Gastrocnemius medialis (tissue), 4 donors: ENCODE data around the gene RFTN1. TPM values are rescaled to one million over a fixed set of nuclear protein-coding genes. Genes with fewer than 3 reads are reported as not detected.

ENCODE experiments used
- ATAC-seq, 2 donors: fragments of 150-250 bp; one replicate each; pipeline ENCODE4 v1.9.1; 2016
- DNase-seq, 2 donors: peaks; one replicate each; pipeline ENCODE4 v3.0.0-alpha.2; 2019
- H3K27ac ChIP-seq, 4 donors: fragments of 200-600 bp; sonication (generic); 1 replicate in 1 of 4; 2 replicates in 3 of 4; pipeline ENCODE4 v1.5.1; 2016 to 2018; ENCODE audit warnings: mild to moderate bottlenecking in 2 of 4, moderate library complexity in 1 of 4
- H3K27me3 ChIP-seq, 3 donors: fragments of 200-600 bp; sonication (generic) in 2 of 3; 1 replicate in 1 of 3; 2 replicates in 2 of 3; pipeline versions ENCODE4 v1.5.1 to v1.6.0; 2016 to 2019; ENCODE audit warnings: mild to moderate bottlenecking in 1 of 3, moderate library complexity in 1 of 3
- H3K36me3 ChIP-seq, 2 donors: fragments of 200-600 bp; sonication (generic) in 1 of 2; one replicate each; pipeline ENCODE4 v1.5.1; 2017 to 2018
- H3K4me1 ChIP-seq, 2 donors: fragments of 200-600 bp; sonication (generic) in 1 of 2; one replicate each; pipeline ENCODE4 v1.5.1; 2016 to 2017; ENCODE audit warnings: mild to moderate bottlenecking in 2 of 2
- H3K4me3 ChIP-seq, 4 donors: fragments of 200-600 bp; sonication (generic) in 3 of 4; 1 replicate in 1 of 4; 2 replicates in 3 of 4; pipeline ENCODE4 v1.5.1; 2016 to 2019; ENCODE audit warnings: mild to moderate bottlenecking in 2 of 4
- H3K9me3 ChIP-seq, 3 donors: fragments of 200-600 bp; sonication (generic) in 2 of 3; 1 replicate in 1 of 3; 2 replicates in 2 of 3; pipeline ENCODE4 v1.5.1; 2016 to 2019
- POLR2A ChIP-seq, 2 donors: fragments of 450-650 bp; IDR thresholded peaks; one replicate each; pipeline ENCODE4 v1.6.1; 2017; ENCODE audit warnings: antibody characterized with exemption in 2 of 2, mild to moderate bottlenecking in 2 of 2, moderate library complexity in 2 of 2
- in situ Hi-C, 4 donors: fragments of 200-750 bp; cut with MboI; loops; one replicate each; pipeline versions ENCODE4 v1.15.0 to v1.8.0; 2017; ENCODE audit warnings: low sequenced_read_pairs in 4 of 4
- intact Hi-C: fragments of 100-400 bp; cut with DNase I; formaldehyde crosslinking; loops from one replicate; pipeline ENCODE4 v1.15.1; 2023; ENCODE audit warnings: low total_unique reads
- total RNA-seq, 4 donors: library from RNA; depleted of rRNA; stranded (reverse); fragments of >200 nt; gene quantifications; one replicate each; pipeline versions ENCODE4 v1.1.0 to v1.2.3, GENCODE V29; 2016
- TF ChIP-seq, protein P1 (sequence below), 5 experiments: fragments of 450-650 bp in 3 of 5; fragments of 200-600 bp in 2 of 5; sonication (generic) in 2 of 5; IDR thresholded peaks in 4 of 5; conservative IDR thresholded peaks in 1 of 5; 1 replicate in 4 of 5; 2 replicates in 1 of 5; pipeline ENCODE4 v1.5.1; 2016 to 2019; ENCODE audit warnings: antibody characterized with exemption in 5 of 5, mild to moderate bottlenecking in 3 of 5, moderate library complexity in 3 of 5

The RFTN1 gene
- total RNA-seq, 4 donors from 2014 or later, result 10.7 to 22.8 (median 11.7) TPM

DNA sequence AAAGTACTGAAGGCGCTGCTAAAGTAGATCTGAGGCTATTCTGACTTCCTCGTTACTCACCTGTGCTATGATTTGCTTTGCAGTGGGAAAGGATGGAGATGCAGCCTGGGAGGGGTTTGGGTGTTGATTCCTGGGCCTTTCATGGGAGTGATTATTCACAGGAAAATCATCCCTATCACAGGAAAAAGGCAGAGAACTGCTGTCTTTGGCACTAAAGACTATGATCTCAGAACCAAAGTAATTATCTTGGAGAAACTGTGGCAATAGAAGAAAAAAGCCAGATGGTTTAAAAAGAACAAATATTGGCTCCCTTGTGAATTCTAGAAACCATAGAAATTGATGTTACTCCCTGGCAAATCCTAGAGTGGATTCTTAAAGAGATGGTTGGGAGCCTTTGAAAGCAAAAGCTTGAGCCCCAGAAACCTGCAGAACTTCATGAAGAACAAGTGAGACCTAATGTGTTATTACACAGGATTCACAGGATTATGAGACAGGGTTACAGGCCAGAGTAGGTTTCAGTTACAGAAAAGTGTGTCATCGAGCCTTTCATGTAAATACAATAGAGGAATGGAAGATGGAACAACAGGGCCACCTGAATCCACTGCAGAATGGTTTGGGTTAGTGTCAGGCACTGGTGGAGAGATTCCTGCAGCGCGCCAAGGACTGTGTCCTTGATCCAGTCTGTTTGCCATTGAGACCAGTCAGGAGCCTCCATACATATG lies 162.7 kb downstream of the RFTN1 start:
- no peak overlapping the region for H3K4me3 ChIP-seq
- no peaks in the 10 kb centered on the region for H3K27me3 ChIP-seq
- in situ Hi-C loops, result no loop called here
- peaks cover 12 to 41% of the 10 kb centered on the region in 2 donors for H3K4me1 ChIP-seq
- TF ChIP-seq, protein P1, sequence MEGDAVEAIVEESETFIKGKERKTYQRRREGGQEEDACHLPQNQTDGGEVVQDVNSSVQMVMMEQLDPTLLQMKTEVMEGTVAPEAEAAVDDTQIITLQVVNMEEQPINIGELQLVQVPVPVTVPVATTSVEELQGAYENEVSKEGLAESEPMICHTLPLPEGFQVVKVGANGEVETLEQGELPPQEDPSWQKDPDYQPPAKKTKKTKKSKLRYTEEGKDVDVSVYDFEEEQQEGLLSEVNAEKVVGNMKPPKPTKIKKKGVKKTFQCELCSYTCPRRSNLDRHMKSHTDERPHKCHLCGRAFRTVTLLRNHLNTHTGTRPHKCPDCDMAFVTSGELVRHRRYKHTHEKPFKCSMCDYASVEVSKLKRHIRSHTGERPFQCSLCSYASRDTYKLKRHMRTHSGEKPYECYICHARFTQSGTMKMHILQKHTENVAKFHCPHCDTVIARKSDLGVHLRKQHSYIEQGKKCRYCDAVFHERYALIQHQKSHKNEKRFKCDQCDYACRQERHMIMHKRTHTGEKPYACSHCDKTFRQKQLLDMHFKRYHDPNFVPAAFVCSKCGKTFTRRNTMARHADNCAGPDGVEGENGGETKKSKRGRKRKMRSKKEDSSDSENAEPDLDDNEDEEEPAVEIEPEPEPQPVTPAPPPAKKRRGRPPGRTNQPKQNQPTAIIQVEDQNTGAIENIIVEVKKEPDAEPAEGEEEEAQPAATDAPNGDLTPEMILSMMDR (IDR thresholded peaks at IDR 0.05 in 4 of 5, conservative IDR thresholded peaks at IDR 0.05 in 1 of 5), result no peak
- no peak for TF ChIP-seq POLR2A (IDR thresholded peaks at IDR 0.05)
- H3K9me3 ChIP-seq, result no peaks in the 10 kb centered on the region
- H3K36me3 ChIP-seq, result no peaks in the 10 kb centered on the region
- ATAC-seq, result no peak
- no peak overlapping the region for H3K27ac ChIP-seq
- intact Hi-C loops, result no loop called here
- DNase-seq, result no peak

DNA sequence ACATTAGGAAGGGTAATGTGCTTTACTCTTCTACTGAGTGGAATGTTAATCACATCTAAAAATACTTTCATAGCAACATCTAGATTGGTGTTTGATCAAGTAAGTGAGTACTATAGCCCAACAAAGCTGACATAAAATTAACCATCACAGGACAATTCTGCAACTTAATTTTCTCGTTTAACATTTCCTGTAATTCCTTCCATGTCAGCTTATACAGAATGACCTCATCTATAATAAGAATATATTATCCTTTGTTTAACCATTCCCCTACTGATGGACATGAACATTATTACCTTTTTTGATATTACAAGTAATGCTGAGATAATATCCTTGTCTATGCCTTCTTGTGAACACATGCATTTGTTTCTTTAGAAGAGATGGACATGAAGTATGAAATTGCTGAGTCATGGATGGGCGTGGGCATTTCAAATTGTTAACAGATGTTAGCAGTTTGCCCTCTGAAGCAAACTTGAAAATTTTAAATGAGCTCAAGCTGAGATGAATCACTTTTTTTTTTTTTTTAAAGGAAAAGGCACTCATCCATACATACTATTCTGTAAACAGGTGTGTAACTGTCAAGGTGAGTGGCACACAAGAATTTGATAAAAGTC lies 163.4 kb downstream of the RFTN1 start:
- intact Hi-C loops, result no loop called here

DNA sequence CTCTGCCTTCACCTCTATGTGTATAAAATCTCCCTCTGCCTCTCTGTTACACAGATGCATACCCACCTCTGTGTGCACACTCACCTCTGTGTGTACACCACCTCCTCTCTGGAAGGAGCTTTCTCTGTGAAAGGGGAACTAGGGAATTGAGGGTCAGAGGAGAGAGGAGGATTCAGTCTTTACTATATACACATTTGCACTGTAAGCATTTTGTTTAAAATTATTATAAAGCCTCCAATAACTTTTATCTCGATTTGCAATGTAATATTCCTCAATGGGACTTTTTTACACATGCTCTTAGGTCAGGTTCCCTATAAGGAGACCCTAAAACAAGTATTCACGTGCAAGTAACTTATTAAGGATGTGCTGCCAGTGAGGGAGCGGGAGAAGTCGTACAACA lies 166.0 kb downstream of the RFTN1 start:
- ATAC-seq, result no peak
- no peak for TF ChIP-seq POLR2A (IDR thresholded peaks at IDR 0.05)
- TF ChIP-seq, protein P1 (IDR thresholded peaks at IDR 0.05 in 4 of 5, conservative IDR thresholded peaks at IDR 0.05 in 1 of 5), result no peak

More for the DNA sequence above, 163.4 kb downstream of the RFTN1 start:
- ATAC-seq (no peak), DNase-seq (no peak)
- no peaks in the 10 kb centered on the region for H3K36me3 ChIP-seq
- H3K27me3 ChIP-seq, result no peaks in the 10 kb centered on the region
- in situ Hi-C loops, result no loop called here
- H3K27ac ChIP-seq, result no peak overlapping the region
- no peak overlapping the region for H3K4me3 ChIP-seq
- H3K4me1 ChIP-seq, result peaks cover 12 to 38% of the 10 kb centered on the region in 2 donors
- no peaks in the 10 kb centered on the region for H3K9me3 ChIP-seq
- TF ChIP-seq POLR2A (IDR thresholded peaks at IDR 0.05), result no peak
- TF ChIP-seq, protein P1 (IDR thresholded peaks at IDR 0.05 in 4 of 5, conservative IDR thresholded peaks at IDR 0.05 in 1 of 5), result no peak

DNA sequence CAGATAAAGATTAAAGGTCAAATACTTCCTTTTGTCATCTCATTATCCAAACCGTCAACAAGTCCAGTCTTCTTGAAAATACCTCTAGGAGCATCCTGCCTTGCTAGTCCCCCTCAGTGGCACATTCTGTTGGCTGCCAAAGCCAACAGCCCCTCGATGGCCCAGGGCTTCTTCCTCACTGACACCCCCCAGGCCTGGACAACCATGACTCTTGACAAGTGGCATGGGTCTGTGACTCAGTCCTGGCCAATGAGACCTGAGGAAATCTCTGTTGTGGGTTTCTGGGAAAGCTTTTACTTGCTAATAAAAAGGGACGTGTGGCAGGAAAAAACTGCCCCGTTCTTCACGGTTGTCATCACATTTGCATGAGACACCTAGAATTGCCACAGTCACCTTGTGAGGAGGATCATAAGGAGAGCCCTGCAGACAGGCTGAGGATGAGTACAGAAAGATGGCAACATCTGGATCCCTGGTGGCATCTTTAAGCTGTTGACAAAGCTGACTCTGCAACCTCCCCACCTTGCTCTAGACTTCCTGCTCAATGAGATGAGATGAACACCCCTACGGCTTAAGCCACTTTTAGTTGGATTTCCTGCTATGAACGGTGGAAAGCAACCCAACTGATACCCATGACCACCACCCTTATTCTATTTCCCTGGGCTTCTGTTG lies 167.0 kb downstream of the RFTN1 start:
- Histone ChIP-seq H3K27ac (no peak overlapping the region), H3K27me3 (no peaks in the 10 kb centered on the region), H3K4me1 (peaks cover 8 to 18% of the 10 kb centered on the region in 2 donors), H3K4me3 (no peak overlapping the region), H3K36me3 (no peaks in the 10 kb centered on the region), H3K9me3 (no peaks in the 10 kb centered on the region)
- ATAC-seq (no peak), DNase-seq (no peak)
- intact Hi-C loops (no loop called here), in situ Hi-C loops (no loop called here)
- TF ChIP-seq POLR2A (IDR thresholded peaks at IDR 0.05), result no peak
- TF ChIP-seq, protein P1 (IDR thresholded peaks at IDR 0.05 in 4 of 5, conservative IDR thresholded peaks at IDR 0.05 in 1 of 5), result no peak

More for the DNA sequence above, 166.0 kb downstream of the RFTN1 start:
- DNase-seq, result no peak
- in situ Hi-C loops, result no loop called here
- H3K36me3 ChIP-seq, result no peaks in the 10 kb centered on the region
- H3K27me3 ChIP-seq, result no peaks in the 10 kb centered on the region
- no peak overlapping the region for H3K27ac ChIP-seq
- H3K9me3 ChIP-seq, result no peaks in the 10 kb centered on the region
- peaks cover 8 to 21% of the 10 kb centered on the region in 2 donors for H3K4me1 ChIP-seq
- H3K4me3 ChIP-seq, result no peak overlapping the region
- intact Hi-C loops, result no loop called here
